Limb (tissue), 2 donors: ENCODE results near the gene PTGR1.

Source experiments
- DNase-seq, 2 donors: peaks; one replicate each; pipeline ENCODE4 v3.0.0-alpha.2; 2016; ENCODE audit errors: extremely low spot score in 2 of 2

PTGR1 gene

GRCh38 chr9:111542497-111543254, 56.8 kb downstream of the PTGR1 start:
- DNase-seq: no peak

- DNase-seq: no peak
These were observed 66.2 kb downstream of the PTGR1 start for GRCh38 chr9:111533099-111533790.

DNA sequence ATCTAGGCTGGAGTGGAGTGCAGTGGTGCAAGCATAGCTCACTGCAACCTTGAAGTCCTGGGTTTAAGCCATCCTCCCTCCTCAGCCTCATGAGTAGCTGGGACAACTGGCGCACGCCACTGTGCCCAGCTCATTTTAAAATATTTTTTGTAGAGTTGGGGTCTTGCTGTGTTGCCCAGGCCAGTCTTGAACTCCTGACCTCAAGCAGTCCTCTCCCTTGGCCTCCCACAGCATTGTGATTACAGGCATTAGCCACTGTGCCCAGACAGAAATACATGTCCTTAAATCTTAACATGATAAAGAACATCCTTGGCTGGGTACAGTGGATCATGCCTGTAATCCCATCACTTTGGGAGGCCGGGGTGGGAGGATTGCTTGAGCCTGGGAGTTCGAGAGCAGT, 67.7 kb downstream of the PTGR1 start:
- DNase-seq: no peak

GRCh38 chr9:111529787-111530186, 69.7 kb downstream of the PTGR1 start:
- DNase-seq: no peak

DNA sequence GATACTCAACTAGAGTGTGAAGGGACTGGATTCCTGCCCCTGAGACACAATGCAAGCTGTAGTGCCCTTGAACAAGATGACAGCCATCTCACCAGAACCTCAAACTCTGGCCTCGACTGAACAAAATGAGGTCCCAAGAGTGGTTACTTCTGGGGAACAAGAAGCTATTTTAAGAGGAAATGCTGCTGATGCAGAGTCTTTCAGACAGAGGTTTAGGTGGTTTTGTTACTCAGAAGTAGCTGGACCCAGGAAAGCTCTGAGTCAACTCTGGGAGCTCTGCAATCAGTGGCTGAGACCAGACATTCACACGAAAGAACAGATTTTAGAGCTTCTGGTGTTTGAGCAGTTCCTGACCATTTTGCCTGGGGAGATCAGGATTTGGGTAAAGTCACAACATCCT, 72.1 kb downstream of the PTGR1 start:
- no peak for DNase-seq

DNA sequence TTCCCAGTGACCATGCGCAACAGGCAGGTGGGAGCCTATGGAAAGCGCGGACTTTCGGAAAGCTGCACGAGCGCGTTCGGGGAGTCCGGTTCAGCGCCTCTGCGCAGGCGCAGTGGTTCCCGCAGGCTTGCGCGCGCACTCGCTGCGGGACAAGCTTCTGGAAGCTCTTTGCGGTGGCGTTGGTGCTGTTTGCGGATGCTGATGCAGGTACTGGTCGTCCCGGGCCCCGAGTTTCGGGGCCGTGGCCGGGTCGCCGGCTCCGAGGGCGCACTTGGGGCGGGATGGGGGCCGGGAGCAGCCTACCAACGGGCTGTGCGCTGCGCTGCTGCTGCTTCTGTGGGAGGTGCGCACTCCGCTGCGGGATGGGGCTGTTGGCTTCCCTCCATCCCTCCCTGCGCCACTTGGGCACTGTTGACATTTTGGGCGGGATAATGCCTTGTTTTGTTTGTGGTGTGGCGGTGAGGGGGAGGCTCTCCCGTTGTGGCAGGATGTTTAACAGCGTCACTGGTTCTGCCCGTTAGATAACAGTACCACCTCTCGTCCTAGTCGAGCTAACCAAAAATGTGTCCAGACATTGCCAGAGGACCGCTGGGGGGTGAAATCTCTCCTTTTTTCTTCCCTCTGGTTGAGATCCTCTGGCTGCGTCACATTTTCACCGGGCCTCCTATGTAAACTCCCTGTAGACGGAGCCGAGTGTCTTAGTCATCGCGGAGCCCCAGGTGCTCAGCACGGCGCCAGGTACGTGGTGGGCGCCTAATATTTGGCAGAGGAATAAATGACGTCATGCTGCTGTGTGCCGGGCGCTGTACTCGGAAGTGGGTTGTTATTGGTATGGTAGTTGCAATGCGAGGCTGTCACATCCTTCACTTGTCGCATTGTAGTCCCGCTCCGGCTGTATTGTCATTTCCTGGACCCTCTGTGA, 74.1 kb downstream of the PTGR1 start, which contains the start of gene ZNF483:
Gene ZNF483 (plus strand): TSS at position 124 of the 922 bp plus-strand sequence. CDS start 2,217 bp downstream, outside the sequence.
- peak; percentile 83 to 91 for DNase-seq

DNA sequence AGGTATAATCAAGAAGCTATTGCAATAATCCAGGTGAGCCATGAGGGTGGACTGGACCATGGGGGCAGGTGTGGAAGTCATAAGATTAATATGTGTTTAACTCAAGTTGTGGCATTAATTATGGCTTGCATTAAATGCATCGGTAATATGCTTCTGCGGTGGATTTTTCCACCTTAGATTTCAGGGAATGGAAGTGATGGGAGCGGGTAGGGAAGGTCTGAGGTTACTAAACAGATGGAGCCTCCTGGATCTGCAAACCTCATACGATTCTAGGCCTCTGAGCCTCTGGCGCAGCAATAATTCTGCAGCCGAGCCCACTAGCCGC, 74.8 kb downstream of the PTGR1 start:
- no peak for DNase-seq

GRCh38 chr9:111516061-111516465, 83.4 kb downstream of the PTGR1 start:
- DNase-seq: no peak

GRCh38 chr9:111514967-111515366, 84.5 kb downstream of the PTGR1 start:
- DNase-seq: no peak
